SK-N-SH (cell line): ENCODE data around the gene NRP2.
A peak's percentile ranks its signal among the peaks of the same experiment; 100 is the strongest.

Experiments used
- CTCF ChIP-seq: fragments of 200-600 bp; sonication (generic); IDR thresholded peaks from 2 replicates; pipeline ENCODE4 v1.6.1; 2017; ENCODE audit warnings: antibody characterized with exemption, mild to moderate bottlenecking, moderate library complexity
- EP300 ChIP-seq, 2 experiments: IDR thresholded peaks; 2 replicates each; pipeline versions ENCODE4 v1.4.0 to v1.6.1; 2012; ENCODE audit warnings: borderline replicate concordance in 1 of 2, low read depth in 1 of 2, low read length in 1 of 2
- SMC3 ChIP-seq: IDR thresholded peaks from 2 replicates; pipeline ENCODE4 v1.6.1; 2012; ENCODE audit warnings: low read depth, low read length, improper control_type of control experiment

- TF ChIP-seq CTCF (no peak), SMC3 (no peak), EP300 (IDR thresholded peaks at IDR 0.05; ENCODE audit: borderline replicate concordance in 1 of 2, low read depth in 1 of 2, low read length in 1 of 2) (peak in 1 of 2 experiments; percentile 56; a peak in 1 of 4 replicates)
Measured at GRCh38 chr2:205692104-205692503, 9.8 kb downstream of the NRP2 start.
